Measurements from ENCODE around the gene MYO15A. TPM values are rescaled to one million over a fixed set of nuclear protein-coding genes. Genes with fewer than 3 reads are reported as not detected.

Gene MYO15A
- total RNA-seq, 1 donor, result 0.45 TPM

GRCh38 chr17:18109935-18110485 is 1.5 kb downstream of the MYO15A start:
- DNase-seq (ENCODE audit: low read depth), result no peak
- no peak overlapping the region for H3K4me3 ChIP-seq (ENCODE audit: low read depth, low read length)
- TF ChIP-seq, protein P1, sequence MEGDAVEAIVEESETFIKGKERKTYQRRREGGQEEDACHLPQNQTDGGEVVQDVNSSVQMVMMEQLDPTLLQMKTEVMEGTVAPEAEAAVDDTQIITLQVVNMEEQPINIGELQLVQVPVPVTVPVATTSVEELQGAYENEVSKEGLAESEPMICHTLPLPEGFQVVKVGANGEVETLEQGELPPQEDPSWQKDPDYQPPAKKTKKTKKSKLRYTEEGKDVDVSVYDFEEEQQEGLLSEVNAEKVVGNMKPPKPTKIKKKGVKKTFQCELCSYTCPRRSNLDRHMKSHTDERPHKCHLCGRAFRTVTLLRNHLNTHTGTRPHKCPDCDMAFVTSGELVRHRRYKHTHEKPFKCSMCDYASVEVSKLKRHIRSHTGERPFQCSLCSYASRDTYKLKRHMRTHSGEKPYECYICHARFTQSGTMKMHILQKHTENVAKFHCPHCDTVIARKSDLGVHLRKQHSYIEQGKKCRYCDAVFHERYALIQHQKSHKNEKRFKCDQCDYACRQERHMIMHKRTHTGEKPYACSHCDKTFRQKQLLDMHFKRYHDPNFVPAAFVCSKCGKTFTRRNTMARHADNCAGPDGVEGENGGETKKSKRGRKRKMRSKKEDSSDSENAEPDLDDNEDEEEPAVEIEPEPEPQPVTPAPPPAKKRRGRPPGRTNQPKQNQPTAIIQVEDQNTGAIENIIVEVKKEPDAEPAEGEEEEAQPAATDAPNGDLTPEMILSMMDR (IDR thresholded peaks at IDR 0.05; ENCODE audit: insufficient read depth, low read length), result no peak

DNA sequence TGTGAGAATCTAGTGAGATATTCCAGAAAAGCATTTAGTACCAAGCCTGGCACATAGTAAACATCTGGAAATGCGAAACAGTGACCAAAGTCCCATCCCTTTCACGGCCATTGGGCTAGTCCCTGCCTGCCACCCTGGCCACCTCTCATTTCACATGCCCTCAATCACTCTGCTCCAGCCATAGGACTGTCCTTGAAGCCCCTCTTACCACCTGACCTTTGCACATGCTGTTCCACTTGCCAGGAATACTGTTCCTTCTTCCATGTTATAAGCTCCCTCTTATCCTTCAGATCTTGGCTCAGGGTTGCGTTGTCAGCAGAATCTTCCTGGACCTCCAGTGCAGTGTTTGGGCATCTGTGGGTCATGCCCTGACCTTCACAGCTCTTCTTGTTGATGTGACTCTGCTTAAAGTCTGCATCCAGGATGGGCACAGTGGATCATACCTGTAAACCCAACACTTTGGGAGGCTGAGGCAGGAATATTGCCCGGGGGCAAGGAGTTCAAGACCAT is 2.1 kb downstream of the MYO15A start:
- DNase-seq (ENCODE audit: low read depth), result no peak
- TF ChIP-seq, protein P1 (IDR thresholded peaks at IDR 0.05; ENCODE audit: insufficient read depth, low read length), result no peak
- H3K4me3 ChIP-seq (ENCODE audit: low read depth, low read length), result no peak overlapping the region

DNA sequence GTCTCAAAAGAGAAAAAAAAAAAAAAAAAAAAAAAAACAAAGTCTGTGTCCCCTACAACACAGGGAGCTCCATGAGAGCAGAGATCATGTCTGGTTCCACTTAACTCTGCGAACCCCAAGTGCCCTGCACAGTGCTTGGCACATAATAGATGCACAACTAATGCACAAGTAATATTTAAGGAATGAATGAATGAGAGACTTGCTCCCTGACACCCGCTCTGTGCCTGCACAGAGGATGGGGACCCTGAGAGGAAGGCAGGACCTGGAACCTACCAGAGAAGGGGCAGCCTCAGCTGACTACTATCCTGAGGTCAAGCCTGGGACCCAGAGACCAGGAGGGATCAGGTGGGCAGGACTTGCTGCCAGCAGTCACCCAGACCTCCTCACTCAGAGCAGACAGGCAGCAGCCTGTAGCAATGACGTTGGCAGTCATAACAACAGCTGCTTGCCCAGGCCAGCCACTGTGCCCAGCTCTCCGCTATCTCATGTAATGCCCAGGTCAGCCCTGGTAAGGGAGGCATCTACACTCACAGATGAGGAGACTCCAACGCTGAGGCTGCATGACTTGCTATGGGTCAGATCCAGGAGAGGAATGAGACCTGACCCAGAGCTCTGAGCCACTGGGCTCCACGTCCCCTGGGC is 2.9 kb downstream of the MYO15A start:
- TF ChIP-seq, protein P1 (IDR thresholded peaks at IDR 0.05; ENCODE audit: insufficient read depth, low read length), result no peak
- no peak for DNase-seq (ENCODE audit: low read depth)
- H3K4me3 ChIP-seq (ENCODE audit: low read depth, low read length), result no peak overlapping the region

DNA sequence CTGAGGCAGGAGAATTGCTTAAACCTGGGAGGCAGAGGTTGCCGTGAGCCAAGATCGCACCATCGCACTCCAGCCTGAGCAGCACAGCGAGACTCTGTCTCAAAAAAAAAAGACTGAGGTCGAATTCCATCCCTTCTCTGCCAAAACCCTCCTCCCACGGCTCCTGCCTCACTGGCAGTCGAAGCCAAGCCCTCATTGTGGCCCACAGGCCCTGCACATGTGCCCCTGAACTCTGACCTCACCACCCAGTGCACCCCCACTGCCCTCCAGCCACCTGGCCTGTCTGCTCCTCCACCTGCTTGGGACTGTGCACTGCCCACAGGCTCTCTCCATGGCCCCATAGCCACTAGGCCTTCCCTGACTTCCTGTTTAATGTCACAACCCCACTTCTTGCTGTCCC is 7.0 kb downstream of the MYO15A start:
- no peak overlapping the region for H3K4me3 ChIP-seq (ENCODE audit: low read depth, low read length)
- TF ChIP-seq, protein P1 (IDR thresholded peaks at IDR 0.05; ENCODE audit: insufficient read depth, low read length), result no peak
- DNase-seq (ENCODE audit: low read depth), result no peak

DNA sequence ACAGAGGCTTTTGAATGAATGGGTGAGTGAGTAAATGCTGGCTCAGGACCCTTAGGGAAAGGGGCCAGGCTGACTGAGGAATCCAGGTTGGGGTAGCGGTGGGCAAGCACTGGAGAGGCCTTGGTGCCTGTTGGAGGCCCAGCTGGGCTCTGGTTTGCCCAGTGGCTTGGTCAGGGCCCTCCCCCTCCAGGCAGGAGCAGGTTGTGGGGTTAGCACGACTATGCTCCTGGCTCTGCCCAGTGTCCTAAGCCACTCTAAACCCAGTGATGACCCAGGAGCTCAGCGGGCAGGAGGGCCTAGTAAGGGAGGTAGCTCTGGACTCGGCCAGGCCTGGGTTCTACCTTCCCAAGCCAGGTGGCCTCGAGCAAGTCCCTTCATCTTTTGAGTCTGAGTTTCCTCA is 7.5 kb downstream of the MYO15A start:
- DNase-seq (ENCODE audit: low read depth), result no peak
- H3K4me3 ChIP-seq (ENCODE audit: low read depth, low read length), result no peak overlapping the region
- TF ChIP-seq, protein P1 (IDR thresholded peaks at IDR 0.05; ENCODE audit: insufficient read depth, low read length), result no peak

- DNase-seq (ENCODE audit: low read depth), result no peak
- TF ChIP-seq, protein P1 (IDR thresholded peaks at IDR 0.05; ENCODE audit: insufficient read depth, low read length), result no peak
- H3K4me3 ChIP-seq (ENCODE audit: low read depth, low read length), result no peak overlapping the region
Measured at GRCh38 chr17:18117533-18117932, 9.0 kb downstream of the MYO15A start.
